CD4-positive, alpha-beta T cell treated with Interleukin-10 for 1 hour (primary cell): ENCODE data around the gene STK24.

Source experiments
- DNase-seq: peaks from one replicate; pipeline ENCODE4 v3.0.0-alpha.2; 2020

STK24 gene

DNA sequence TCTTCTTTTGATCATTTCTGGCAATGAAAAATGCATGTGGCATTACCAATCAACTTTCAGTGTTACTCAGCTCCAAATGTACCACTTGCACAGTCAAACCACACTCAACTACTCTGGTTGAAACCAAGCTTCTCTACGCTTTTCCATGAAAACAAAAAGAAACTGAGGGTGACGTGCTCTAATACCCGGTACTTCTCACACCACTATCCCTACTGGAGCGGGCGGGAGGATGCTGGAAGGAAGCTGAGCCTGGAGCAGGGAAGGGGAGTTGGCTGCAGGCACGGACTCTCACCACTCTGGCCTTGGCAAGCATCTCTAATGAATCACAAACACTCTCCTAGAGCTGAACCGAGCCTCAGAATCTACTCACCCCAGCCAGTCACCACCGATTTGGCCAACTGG, 48.2 kb downstream of the STK24 start:
- DNase-seq = no peak

DNA sequence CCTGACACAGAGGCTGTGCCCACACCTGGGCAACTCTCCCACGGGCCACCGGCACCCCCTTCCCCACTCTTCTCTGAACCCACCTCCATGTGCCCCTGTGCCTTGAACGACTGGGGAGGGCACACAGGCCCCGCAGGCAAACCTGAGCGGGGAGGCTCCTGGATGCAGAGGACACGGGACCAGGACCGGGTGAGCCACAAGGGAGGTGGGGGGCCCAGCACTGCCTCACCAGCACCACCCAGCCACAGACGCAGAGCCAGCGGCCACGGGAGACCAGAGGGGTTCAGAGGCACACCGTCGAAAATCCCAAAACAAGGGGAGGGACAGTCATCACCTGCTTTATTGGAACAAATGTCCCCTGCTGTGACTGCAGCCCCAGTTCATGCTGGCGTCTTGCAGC, 49.4 kb downstream of the STK24 start:
- DNase-seq = no peak

DNA sequence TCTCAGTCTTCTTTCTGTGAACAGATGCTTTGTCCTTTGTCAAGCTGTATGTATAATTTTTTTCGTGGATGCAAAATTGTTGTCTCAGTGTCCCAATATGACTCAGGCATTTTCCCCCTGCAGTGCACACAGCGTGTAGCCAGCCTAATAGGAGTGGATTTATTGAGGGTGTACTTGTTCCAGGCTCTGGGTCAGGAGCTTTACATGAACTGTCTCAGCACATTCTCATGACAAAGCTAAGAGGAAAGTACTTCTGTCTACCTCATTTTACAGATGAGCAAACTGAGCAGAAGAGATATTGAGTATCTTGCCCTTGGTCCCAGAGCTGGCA, 50.8 kb downstream of the STK24 start:
- DNase-seq = no peak

DNA sequence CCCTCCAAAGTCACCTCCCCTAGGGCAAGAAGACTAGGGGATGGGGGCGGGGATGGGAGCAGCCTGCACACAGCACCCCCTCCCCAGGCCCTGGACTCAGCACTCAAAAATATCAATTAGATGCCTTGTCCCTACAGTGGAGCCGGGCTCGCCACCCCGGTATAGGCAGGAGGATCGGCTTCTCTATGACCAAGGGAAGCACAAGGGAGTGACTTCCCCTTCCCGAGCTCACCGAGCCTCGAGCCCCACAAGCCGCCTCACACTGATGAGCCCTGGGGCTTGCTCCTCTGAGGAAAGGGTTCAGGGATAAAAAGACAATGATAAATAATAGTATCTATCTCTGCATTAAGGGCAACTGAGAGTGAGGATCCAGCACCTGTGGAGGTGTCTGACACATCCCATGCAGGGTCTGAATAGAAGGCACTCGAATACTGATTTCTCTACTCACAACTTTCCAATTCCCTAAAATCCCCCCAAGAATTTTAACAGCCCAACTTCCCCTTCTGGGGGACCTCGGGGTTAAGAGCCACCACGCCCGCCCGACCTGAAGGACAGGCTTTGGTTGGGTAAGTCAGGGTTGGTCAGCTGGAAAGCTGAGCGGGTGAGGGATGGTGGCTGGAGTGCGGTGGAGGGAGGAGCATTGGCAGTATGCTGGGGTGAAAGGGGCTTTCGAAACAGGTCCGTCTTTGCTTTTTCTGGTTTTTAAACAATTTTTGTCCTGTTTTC, 51.3 kb downstream of the STK24 start:
- no peak for DNase-seq

DNA sequence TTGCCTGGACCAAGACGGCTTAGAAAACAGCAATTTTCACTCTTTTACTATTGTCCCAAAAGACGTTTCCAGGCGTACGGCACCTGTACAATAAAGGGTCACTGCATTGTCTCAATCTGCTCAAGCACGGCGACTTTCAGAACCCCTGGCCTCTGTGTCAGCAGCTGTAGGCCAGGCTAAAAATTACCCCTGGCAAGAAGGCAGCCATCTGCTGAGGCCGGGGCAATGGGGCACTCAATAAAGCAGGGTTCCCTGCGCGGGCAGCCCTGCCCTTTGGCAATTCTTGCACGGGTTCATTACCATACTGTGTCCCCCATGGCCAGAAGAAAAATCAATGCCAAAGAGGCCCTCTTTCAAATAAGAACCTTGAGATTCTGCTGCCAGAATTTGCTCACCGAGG, 52.1 kb downstream of the STK24 start:
- no peak for DNase-seq

DNA sequence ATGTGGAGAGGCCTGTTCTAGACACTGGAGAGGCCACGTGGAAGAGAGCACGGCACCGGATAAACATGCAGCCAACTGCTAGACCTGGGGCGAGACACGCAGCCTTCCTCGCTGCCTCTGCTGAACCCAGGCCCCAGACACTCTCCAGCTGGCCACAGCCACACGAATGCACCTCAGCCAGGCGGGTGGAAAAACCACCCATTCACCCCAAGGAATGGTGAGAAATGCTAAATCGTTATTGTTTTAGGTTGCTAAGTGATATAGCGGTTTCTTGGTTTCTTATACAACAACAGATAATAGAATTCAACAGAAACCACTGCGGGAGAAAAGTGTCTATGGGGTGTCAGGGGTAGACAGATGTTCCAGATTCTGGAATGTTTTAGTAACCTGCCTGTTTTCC, 52.5 kb downstream of the STK24 start:
- peak; percentile 23 for DNase-seq

DNA sequence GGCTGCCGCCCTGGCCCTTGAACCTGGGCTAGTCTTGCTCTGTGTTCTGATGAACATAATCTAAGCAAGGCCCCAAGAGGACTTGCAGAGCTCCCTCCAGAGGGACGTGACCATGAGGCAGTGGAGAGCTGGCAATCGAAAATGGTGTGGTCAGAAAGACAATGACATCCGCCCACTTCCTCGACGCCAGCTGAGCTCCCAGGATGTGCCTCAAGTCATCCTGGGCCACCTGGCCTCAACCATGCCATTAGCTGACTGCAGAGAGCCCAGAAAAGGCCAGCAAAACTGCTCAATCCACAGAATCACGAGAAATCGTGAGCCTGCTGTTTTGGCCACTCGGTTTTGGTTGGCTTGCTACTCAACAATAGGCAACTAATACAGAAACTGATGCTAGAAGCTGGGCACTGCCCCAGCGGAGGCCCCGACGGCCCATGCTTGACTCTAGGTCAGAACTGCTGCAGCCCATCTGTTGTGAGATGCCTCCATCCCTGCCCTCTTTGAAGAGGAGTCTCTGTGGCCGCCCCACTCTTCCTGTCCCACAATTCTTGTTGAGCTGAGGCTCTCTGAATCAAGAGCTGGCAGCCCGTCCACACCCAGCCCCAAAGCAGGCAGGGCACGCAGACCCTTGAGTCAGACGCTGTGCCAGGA, 53.3 kb downstream of the STK24 start:
- DNase-seq = no peak

DNA sequence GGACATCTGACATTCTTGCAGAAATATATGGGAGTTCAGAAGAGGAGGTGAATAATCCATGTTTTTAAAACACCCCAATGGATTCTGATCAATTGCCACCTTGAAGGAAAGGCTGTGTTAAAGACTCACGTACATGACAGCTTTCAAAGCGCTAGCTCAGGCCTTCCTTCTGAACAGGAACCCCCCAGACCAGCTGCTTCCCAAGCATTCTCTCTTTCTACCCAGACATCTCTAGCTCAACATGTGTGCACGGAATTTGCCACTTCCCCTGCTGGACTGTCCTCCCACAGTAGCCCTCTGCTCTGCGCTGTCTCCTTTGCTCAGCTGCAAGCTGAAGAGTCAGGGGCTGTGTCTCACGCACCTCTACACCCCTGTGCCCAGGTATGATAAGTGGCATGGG, 54.5 kb downstream of the STK24 start:
- DNase-seq = no peak

DNA sequence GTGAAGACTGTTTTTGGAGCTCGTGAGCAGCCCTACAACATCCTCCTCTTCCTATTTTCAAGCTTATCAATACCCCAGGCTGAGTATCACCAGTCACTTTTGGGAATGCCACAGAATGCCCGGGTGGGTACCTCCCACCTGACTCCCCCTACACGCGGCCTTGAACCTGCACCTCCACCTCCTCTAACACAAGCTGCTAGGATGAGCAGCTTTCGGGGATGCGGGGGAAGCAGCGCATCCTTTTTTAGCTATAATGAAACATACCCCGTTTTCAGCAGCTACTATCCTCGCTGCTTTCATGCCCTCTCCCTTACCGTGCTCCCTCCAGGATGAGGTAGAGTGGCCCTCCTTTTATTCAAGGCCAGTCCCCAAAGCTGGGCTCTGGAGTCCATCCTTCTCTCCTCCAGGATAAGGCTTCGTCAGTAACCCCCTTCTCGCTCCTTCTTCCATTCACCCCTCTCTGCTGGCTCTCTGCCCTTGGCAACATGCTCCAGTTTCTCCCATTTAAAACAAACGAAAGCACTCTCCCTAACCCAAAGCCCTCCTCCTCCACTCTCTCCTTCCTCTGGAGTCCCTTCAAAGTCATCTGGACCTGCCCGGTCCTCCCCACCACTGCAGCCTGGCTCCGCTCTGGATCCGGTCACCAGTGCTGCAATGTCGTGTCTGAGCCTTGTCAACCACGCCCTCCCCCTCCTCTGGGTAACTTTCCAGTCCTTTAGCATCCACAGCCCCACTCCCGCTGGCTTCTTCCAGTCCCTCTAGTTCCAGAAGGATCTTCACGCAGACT, 55.3 kb downstream of the STK24 start:
- no peak for DNase-seq

DNA sequence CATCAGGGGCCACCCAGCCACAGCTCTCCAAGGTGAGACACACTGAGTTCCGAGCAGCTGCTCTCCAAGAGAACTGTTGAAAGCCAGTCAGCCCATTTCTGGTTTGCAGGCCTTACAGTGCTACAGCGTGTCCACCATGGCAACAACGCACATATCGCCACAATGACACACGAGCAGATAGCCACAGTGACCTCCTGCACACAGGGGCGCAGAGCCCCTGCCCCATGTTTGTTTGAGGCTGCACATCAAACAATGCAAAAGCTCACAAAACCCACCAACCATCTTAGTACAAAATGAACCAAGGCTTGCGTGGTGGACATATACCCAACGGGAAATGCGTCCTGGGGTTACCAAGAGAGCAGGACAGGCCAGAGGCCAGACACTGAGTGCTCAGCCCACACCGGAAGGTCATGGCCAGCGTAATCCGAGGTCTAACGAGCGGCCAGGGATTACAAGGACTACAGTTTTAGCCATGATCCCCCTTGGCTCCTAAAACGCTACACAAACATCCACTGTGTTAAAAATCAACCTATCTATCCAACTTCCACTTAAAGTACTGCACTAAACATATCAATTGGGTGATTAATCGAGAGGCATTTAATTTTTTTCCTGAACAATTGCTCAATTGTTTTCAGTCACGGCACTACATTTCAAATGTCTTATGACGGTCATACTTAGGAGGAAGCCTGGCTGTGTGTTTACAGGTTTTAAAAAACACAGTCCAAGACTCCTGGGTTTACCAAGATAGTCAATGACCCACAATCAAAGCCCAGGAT, 56.0 kb downstream of the STK24 start:
- DNase-seq = no peak

DNA sequence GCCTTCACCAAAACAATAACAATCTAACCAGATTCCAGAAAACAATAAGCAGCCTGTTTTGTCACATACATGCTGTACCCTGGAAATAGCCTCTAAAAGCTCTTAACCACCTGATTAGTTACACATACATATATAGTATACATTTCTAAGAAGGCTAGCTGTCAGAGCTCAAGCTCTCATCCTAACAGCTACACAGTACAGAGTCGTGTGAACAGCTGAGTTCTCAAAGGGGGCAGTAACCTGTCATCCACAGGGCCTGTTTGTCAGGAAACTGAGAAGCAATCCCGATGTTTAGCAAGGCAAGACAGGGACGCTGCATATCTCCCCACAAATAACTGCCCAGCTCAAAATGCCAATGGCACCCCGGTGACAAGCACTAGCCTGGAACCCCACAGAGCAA, 56.9 kb downstream of the STK24 start:
- DNase-seq = no peak

DNA sequence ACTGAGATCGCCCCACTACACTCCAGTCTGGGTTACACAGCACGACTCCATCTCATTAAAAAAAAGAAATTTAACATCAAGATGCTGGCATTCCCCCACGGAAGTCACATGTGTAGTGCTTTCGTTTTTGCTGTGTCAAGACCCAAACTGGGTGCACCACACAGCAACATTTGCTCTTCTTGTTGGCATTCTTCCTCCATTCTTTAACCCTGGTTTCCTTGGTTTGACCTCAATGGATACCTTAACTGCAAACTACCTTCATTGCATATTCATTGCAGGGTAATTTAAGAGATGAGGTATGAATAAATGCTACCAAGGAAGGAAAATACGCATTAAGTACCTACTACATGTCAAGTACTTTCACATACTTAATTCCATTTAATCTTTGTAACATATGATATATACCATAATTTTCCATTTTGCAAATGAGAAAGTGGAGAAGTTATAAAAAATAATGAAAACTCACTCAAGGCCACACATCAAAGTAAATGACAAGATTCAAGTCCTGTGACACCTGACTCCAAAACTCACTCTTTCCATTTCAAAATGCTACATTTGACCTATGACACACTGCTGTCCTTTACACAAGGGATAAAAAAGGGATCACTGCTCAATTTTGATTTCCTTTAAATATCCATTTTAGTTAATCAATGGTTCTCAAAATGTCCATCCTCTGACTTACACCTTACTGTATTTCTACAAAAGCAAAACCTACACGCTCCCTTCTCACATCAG, 59.2 kb downstream of the STK24 start:
- DNase-seq = peak; percentile 72

DNA sequence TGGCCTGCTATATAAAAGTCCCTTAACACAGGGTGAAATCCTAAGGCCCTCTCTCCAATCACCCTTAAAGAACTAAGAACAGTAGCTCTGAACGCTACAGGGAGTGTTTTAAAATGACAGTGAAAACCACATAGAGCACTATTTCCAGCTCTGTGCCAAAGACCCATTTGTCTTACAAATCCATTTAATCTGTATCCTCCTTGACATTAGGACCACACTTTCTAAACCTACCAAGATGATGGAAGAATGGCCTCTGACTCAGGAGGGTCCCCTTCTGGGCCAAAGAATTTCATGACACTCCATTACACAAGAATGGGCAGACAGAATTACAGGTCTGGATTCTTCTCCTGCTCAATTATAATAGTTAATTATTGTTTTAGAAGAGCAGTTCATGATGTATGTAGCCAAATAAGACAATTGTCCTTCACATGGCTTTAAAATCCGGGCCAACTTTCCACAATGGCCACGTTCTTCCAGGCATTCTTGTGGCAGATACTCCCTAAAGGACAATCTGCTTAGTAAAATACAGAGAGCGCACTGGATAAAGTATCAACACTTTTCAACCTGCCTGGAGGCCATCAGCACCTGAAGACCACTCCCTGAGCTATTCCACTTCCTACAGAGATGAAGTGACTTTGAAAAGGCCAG, 61.0 kb downstream of the STK24 start:
- DNase-seq = no peak

DNA sequence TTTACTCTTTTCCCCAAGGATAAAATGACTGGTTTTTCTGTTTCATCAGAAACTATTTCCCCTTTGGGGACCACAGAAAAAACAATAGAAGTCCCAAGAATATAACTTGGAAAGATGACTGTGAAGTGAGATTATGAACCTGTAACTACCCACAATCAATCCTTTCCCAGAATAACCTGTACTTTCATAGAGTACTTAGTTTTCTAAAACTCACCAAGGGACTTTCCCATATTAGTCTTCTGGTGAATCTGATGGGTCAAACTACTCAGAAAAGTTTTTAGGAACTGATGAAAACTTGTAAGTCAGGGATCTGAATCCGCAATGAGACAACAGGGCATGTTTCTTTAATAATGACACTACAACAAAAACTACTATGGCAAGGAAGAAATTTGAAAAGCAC, 62.6 kb downstream of the STK24 start:
- no peak for DNase-seq

DNA sequence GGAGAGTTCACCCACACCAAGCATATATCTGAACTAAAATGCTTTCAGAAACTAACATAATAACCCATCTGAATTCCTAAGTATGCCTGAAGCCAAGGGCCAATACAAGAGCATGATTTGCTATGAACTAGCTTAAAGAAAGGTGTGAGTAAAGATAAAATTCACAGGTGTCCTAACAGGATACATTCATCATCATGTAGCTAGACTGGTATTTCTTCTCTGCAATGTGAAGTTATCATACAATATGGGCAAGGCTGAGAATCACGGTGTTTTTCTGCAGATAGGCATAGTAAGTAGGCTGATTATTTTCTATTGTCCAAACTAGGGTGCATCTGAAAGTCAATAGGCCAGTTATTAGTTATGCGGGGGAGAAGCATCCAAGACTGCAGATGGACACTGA, 63.1 kb downstream of the STK24 start:
- DNase-seq = no peak

DNA sequence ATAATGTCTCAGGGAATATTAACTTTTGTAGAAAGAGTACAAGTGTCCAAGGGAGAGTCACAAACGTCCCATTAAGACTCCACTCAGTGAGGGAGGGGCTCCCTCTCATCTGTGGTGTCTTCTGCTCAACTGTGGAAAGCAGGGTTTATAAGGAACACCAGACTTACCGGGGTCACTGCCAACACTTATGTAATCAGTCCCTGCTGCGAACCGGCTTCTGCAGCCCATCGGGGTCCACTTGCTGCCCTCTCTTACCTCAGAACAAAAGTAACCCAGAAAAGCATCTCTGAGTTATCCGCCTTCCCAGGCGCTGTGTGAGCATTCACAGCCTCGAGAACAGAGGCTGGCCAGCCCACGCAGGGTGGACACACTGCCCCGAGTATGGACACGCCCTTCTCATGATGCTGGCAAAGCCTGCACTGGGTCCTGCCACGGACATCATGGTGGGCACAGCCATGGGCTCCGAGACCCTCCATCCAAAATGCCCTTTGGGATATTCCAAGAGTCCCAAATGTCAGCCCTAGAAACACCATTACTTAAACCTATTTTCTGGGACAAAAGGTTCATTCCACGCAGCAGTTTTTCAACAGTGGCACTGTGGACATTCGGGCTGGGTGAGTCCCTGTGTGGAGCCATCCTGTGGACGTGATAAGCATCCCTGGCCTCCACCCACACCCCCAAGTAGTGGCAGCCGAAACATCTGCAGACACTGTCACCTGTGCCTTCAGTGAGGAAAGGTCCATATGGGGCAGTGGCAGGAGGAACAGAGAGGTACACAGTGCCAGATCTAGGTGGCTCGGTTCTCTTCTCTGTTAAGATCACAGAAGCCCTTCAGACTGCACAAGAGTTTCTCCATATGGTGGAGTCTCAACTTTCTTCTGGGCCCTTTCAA, 63.9 kb downstream of the STK24 start:
- no peak for DNase-seq

DNA sequence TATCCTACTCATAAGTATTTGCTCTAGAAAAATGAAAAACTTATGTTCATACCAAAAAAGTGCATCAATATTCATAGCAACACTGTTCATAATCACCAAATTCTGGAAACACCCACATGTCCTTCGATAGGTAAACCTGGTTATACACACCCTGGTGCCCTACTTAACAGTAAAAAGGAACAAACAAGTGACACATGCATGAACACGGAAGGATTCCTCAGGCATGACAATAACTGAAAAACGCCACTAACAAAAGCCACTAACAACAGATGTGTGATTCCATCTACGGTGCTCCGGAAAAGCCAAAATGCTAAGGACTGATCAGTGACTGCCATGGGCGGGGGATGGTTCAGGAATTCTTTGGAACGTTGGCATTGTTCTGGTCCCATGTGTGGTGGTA, 65.5 kb downstream of the STK24 start:
- DNase-seq = peak; percentile 42

DNA sequence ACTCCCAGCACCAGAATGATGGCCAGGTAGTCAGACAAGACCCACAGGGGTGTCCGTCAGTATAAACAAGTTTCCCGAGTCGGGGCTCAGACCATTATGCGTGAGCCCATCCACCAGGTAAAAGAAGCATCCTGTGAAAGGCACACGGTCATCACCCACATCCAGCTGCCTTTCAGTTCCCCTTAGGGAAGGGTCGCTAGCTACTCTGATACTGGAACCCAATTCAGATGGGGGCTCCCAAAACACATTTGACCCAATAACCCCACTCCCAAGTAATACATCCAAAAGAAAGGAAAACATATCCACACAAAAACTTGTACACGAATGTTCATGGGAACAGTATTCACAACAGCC, 66.8 kb downstream of the STK24 start:
- DNase-seq = no peak

DNA sequence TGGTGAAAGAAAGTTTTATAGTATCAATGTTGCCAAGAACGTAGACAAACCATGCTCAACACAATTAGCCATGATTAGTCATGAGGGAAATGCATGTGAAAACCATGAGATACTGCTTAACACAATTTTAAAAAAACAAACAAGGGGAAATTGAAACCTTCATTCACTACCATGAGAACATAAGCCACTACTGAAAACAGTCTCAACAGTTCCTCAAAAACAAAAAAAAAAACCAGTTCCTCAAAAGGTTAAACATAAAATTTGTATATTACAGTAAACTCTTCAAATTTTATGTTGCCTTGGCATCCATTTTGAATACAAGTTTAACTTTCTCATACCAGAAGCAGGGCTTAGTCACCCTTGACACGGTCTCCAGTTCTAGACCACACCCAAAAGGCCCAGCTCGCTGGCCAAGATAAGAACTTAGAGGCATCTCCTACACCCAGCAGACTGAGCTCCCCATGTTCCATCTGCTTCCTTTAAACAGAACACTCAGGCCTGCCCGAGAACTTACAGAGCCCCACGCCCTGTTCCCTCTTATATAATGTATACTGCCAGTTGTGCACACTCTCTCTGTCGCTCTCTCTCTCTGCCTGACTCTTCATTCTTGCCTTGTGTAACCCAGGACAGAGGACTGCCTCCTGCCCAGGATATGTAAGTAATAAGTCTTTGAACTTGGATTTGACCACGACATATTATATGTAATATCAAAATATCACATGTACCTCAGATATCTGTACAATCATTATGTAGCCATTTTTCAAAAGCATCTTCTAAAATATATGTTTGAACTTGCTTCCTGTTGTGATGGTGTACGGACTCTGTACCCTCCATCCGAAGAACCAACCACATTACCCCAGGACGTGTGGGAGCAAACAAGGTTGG, 67.4 kb downstream of the STK24 start:
- peak; percentile 56 for DNase-seq

DNA sequence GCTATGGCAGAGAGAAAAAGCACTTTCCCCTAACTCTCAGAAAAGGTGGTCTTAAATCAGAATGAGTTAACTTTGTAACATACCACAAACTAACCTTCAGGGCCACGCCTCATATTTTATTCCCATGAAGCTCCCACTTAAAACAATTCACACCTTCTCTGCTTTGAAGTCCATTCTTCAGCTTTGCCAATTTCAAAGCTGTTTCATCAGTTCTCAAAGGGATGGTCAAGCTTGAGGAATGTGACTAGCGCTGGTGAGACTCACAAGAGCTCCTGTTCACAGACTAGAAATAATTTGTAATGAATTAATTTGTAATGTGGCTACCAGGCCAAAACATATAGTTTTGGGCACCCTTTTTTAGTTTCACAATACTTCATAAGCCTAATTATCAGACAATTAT, 68.2 kb downstream of the STK24 start:
- no peak for DNase-seq
